HG03175 (cell line): ENCODE results near the gene NFATC3.
A peak's percentile ranks its signal among the peaks of the same experiment; 100 is the strongest.

ENCODE experiments used
- ATAC-seq: cut with Tn5 transposase; IDR thresholded peaks from one replicate; pipeline ENCODE4 v1.9.1; 2021; ENCODE audit warnings: mild to moderate bottlenecking, moderate library complexity; ENCODE audit not compliant: unreplicated experiment

Gene NFATC3

GRCh38 chr16:68072038-68072695, 13.0 kb upstream of the NFATC3 start:
- no peak for ATAC-seq

GRCh38 chr16:68073902-68074760, 11.0 kb upstream of the NFATC3 start:
- peak; percentile 3 for ATAC-seq

GRCh38 chr16:68074850-68075555, 10.2 kb upstream of the NFATC3 start:
- peak; percentile 78 for ATAC-seq

GRCh38 chr16:68075980-68076379, 9.2 kb upstream of the NFATC3 start:
- ATAC-seq = no peak

- ATAC-seq = no peak
Observed at GRCh38 chr16:68076560-68076959, 8.6 kb upstream of the NFATC3 start.

- no peak for ATAC-seq
Observed at GRCh38 chr16:68077866-68078700, 7.1 kb upstream of the NFATC3 start.

- ATAC-seq = no peak
Observed at GRCh38 chr16:68078701-68079375, 6.3 kb upstream of the NFATC3 start.

GRCh38 chr16:68079376-68079625, 5.9 kb upstream of the NFATC3 start:
- no peak for ATAC-seq

GRCh38 chr16:68079626-68080344, 5.4 kb upstream of the NFATC3 start:
- ATAC-seq = no peak

GRCh38 chr16:68081861-68082628, 3.1 kb upstream of the NFATC3 start:
- ATAC-seq = no peak

- no peak for ATAC-seq
Observed at GRCh38 chr16:68082629-68083238, 2.4 kb upstream of the NFATC3 start.

- ATAC-seq = no peak
Observed at GRCh38 chr16:68083239-68083781, 1.9 kb upstream of the NFATC3 start.

- ATAC-seq = no peak
Observed at GRCh38 chr16:68083861-68084503, 1.2 kb upstream of the NFATC3 start.

GRCh38 chr16:68084504-68085258, 489 bp upstream of the NFATC3 start:
- ATAC-seq = peak; percentile 56

- ATAC-seq = no peak
Observed at GRCh38 chr16:68086336-68086841, 1.2 kb downstream of the NFATC3 start.

GRCh38 chr16:68086860-68087268, 1.7 kb downstream of the NFATC3 start:
- ATAC-seq = no peak

GRCh38 chr16:68087688-68088087, 2.5 kb downstream of the NFATC3 start:
- ATAC-seq = no peak
